Neural progenitor cell (in vitro differentiated cells): ENCODE measurements around the gene EPS8L2.

Experiments
- CTCF ChIP-seq: fragments of 200-600 bp; sonication (generic); IDR thresholded peaks from 2 replicates; pipeline ENCODE4 v1.5.1; 2017; ENCODE audit warnings: antibody characterized with exemption, mild to moderate bottlenecking
- EZH2 ChIP-seq: fragments of 200-600 bp; sonication (generic); IDR thresholded peaks from 2 replicates; pipeline ENCODE4 v1.6.1; 2017; ENCODE audit warnings: antibody characterized with exemption, mild to moderate bottlenecking, moderate library complexity
- EZH2phosphoT487 ChIP-seq: fragments of 200-600 bp; sonication (generic); IDR thresholded peaks from 2 replicates; pipeline ENCODE4 v1.6.1; 2017; ENCODE audit warnings: antibody characterized with exemption

- TF ChIP-seq EZH2phosphoT487: no peak
- TF ChIP-seq CTCF: no peak
- TF ChIP-seq EZH2: no peak
Observed at GRCh38 chr11:690738-691633, 15.0 kb upstream of the EPS8L2 start.
